Measurements from ENCODE around the gene MC4R. TPM values are rescaled to one million over a fixed set of nuclear protein-coding genes. Genes with fewer than 3 reads are reported as not detected.

Gene MC4R
- total RNA-seq, 1 donor from 2014 or later: not detected

DNA sequence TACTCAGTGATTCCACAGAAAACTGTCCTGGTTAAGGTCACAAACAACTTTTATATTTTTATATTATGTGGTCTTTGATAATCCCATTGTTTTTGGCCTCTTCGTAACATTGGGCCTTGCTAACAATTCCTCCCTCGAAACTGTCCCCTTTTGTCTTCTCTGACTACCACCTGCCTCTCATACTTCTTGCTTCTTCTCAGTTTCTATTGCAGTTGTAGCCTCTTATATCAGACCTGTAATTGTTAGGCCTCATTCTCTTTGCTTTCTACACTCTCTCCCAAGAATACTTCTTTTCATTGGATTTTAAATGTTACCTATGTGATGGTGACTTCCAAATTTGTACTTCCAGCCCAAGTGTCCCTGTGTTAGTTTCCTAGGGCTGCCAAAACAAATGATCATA is 44.7 kb downstream of the MC4R start:
- no peak for DNase-seq (ENCODE audit: low spot score)

DNA sequence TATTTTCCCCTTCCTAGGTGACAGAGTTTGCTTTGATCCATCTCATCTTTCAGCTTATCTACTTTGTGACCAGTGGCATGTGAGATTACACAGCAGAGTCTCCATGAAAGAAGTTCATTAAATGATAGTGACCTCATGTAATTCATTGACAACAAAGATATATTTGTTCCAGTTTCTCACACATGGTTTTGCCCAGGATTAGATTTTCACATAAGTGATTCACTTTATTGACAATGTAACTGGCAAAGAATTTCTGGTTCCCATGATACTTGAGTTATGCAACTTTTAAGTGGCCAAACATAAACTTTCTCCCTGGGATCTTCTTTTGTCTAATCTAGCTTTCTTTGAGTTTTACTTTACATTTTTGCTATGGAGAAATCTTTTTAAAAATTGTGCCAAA is 50.0 kb downstream of the MC4R start:
- DNase-seq (ENCODE audit: low spot score): no peak
